K562 (cell line): Measurements from ENCODE around the gene ELK1. TPM values are rescaled to one million over a fixed set of nuclear protein-coding genes. Genes with fewer than 3 reads are reported as not detected.

Experiments
- ATF7 ChIP-seq: fragments of 450-650 bp; IDR thresholded peaks from 2 replicates; pipeline ENCODE4 v1.7.1; 2014; ENCODE audit warnings: mild to moderate bottlenecking, moderate library complexity
- CXXC5 ChIP-seq: fragments of 250-450 bp; sonication (Bioruptor Pico); IDR thresholded peaks from 2 replicates; pipeline ENCODE4 v1.8.0; 2022; ENCODE audit warnings: inconsistent platforms, mild to moderate bottlenecking, moderate library complexity
- JUND ChIP-seq, 2 experiments: IDR thresholded peaks; 2 replicates in 1 of 2; 3 replicates in 1 of 2; pipeline ENCODE4 v1.6.1; 2011; ENCODE audit warnings: borderline replicate concordance in 2 of 2, low read depth in 2 of 2, low read length in 2 of 2, improper control_type of control experiment in 1 of 2, missing biosample characterization in 1 of 2, missing genetic modification characterization in 1 of 2, missing genetic modification reagents in 1 of 2
- KDM5B ChIP-seq: fragments of 200-600 bp; sonication (generic); IDR thresholded peaks from 2 replicates; pipeline ENCODE4 v1.6.1; 2012; ENCODE audit warnings: low read depth, mild to moderate bottlenecking, moderate library complexity, low read length, control low read depth, inconsistent platforms; ENCODE audit not compliant: insufficient replicate concordance
- MAFF ChIP-seq: IDR thresholded peaks from 2 replicates; pipeline ENCODE4 v1.6.1; 2012; ENCODE audit warnings: low read length, improper control_type of control experiment
- MTA2 ChIP-seq: fragments of 450-650 bp; IDR thresholded peaks from 2 replicates; pipeline ENCODE4 v1.6.1; 2016; ENCODE audit warnings: low read depth
- NCOA6 ChIP-seq: fragments of 450-650 bp; IDR thresholded peaks from 2 replicates; pipeline ENCODE4 v1.6.1; 2017; ENCODE audit warnings: mild to moderate bottlenecking
- NFE2 ChIP-seq: IDR thresholded peaks from 2 replicates; pipeline ENCODE4 v1.6.1; 2014; ENCODE audit warnings: antibody characterized with exemption, low read depth
- RBM25 ChIP-seq: fragments of 200-400 bp; formaldehyde crosslinking; IDR thresholded peaks from 2 replicates; pipeline ENCODE4 v1.6.1; 2018; ENCODE audit warnings: low read length, low read depth, moderate library complexity; ENCODE audit not compliant: severe bottlenecking
- SIX5 ChIP-seq, 2 experiments: IDR thresholded peaks; 2 replicates each; pipeline ENCODE4 v1.6.1; 2011; ENCODE audit warnings: low read length in 2 of 2, borderline replicate concordance in 1 of 2, low read depth in 1 of 2, mild to moderate bottlenecking in 1 of 2, moderate library complexity in 1 of 2; ENCODE audit not compliant: insufficient read depth in 1 of 2
- SREBF2 ChIP-seq: sonication (generic); formaldehyde crosslinking; IDR thresholded peaks from 2 replicates; pipeline ENCODE4 v1.4.0; 2020; ENCODE audit warnings: mild to moderate bottlenecking, missing genetic modification reagents
- TEAD1 ChIP-seq, 2 experiments: fragments of 450-650 bp in 1 of 2; sonication (generic) in 1 of 2; formaldehyde crosslinking; IDR thresholded peaks; 2 replicates each; pipeline versions ENCODE4 v1.4.0 to v1.8.0; 2020 to 2022; ENCODE audit warnings: mild to moderate bottlenecking in 2 of 2, missing genetic modification reagents in 1 of 2
- TRIM24 ChIP-seq, 2 experiments: fragments of 450-650 bp; IDR thresholded peaks; 2 replicates each; pipeline ENCODE4 v1.6.1; 2016
- ZNF23 ChIP-seq: fragments of 250-450 bp; sonication (Bioruptor Pico); IDR thresholded peaks from 2 replicates; pipeline ENCODE4 v1.4.0; 2020; ENCODE audit warnings: mild to moderate bottlenecking
- ZNF263 ChIP-seq: sonication (generic); formaldehyde crosslinking; IDR thresholded peaks from 2 replicates; pipeline ENCODE4 v1.8.0; 2022; ENCODE audit warnings: mild to moderate bottlenecking, missing genetic modification reagents, borderline replicate concordance
- ZNF584 ChIP-seq: fragments of 200-800 bp; sonication (Bioruptor generic); IDR thresholded peaks from 2 replicates; pipeline ENCODE4 v1.6.1; 2016; ENCODE audit warnings: low read depth, mild to moderate bottlenecking, missing genetic modification characterization, missing compliant biosample characterization
- ZNF76 ChIP-seq: fragments of 250-450 bp; sonication (Bioruptor Pico); IDR thresholded peaks from 2 replicates; pipeline ENCODE4 v1.4.0; 2020; ENCODE audit warnings: mild to moderate bottlenecking, moderate library complexity, borderline replicate concordance
- polyA plus RNA-seq, 8 experiments: library from polyadenylated mRNA; depleted of rRNA in 4 of 8; stranded (reverse) in 5 of 8; unstranded in 3 of 8; fragments of >200 nt; fragmentation: Nextera tagmentation in 2 of 8; fragmentation: Illumina TruSeq in 1 of 8; extraction: Ambion mirVana in 2 of 8; extraction: Trizol in 1 of 8; gene quantifications; 2 replicates each; pipeline versions ENCODE4 v1.2.1 to v1.2.3, GENCODE V29; 2011 to 2014; ENCODE audit warnings: inconsistent platforms in 1 of 8, missing spikeins in 1 of 8
- total RNA-seq, 7 experiments: library from RNA; depleted of rRNA in 6 of 7; stranded (reverse); fragments of >200 nt in 6 of 7; fragmentation: Illumina TruSeq in 2 of 7; extraction: Trizol in 2 of 7; gene quantifications; 2 replicates each; pipeline versions ENCODE4 v1.2.1 to v1.2.3, GENCODE V29; 2011 to 2021; ENCODE audit warnings: low replicate concordance in 1 of 7
- TF ChIP-seq, protein P1 (sequence below): fragments of 450-650 bp; formaldehyde crosslinking; IDR thresholded peaks from 2 replicates; pipeline ENCODE4 v1.4.0; 2022; ENCODE audit warnings: missing genetic modification characterization
- TF ChIP-seq, protein P2 (sequence below): sonication (generic); formaldehyde crosslinking; IDR thresholded peaks from 2 replicates; pipeline ENCODE4 v1.8.1; 2023; ENCODE audit warnings: mild to moderate bottlenecking, missing genetic modification reagents
- TF ChIP-seq, protein P3 (sequence below): fragments of 450-650 bp; IDR thresholded peaks from 2 replicates; pipeline ENCODE4 v1.6.1; 2016
- TF ChIP-seq, protein P4 (sequence below): sonication (generic); formaldehyde crosslinking; IDR thresholded peaks from 2 replicates; pipeline ENCODE4 v1.8.0; 2022; ENCODE audit warnings: mild to moderate bottlenecking, missing genetic modification reagents

Gene ELK1
- total and polyA plus RNA-seq, 9 of the 15 experiments (the other 6 are each of a cell fraction or from before 2014, with no cell fraction given): 4.4 to 74.9 (median 26.5) TPM

DNA sequence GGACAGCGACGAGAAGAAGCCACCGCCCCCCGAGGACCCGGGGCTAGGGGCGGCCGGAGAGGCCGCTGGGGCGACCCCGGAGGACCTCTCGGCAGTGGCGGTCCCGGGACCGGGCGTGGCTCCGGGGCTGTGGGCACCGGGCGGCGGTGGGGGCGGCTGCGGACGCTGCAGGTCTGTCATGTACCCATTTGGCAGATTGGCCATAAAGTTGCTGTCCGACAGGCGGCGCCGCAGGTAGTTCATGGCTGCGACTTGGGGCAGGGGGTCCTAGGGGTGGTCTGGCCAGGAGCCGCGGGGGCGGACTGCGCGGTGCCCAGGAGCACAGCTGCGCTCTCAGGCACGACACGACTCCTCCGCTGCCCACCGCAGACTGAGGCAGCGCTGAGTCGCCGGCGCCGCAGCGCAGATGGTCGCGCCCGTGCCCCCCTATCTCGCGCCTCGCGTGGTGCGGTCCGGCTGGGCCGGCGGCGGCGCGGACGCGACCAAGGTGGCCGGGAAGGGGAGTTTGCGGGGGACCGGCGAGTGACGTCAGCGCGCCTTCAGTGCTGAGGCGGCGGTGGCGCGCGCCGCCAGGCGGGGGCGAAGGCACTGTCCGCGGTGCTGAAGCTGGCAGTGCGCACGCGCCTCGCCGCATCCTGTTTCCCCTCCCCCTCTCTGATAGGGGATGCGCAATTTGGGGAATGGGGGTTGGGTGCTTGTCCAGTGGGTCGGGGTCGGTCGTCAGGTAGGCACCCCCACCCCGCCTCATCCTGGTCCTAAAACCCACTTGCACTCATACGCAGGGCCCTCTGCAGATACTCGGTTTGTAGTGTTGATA lies 30.7 kb downstream of the ELK1 start, which contains the start of gene SYN1 (continued):
- TF ChIP-seq ZNF584 (CRISPR knock-in tag): 0 out of 2 replicates have a peak, but pooled peaks have one; percentile 67
- TF ChIP-seq, protein P1, sequence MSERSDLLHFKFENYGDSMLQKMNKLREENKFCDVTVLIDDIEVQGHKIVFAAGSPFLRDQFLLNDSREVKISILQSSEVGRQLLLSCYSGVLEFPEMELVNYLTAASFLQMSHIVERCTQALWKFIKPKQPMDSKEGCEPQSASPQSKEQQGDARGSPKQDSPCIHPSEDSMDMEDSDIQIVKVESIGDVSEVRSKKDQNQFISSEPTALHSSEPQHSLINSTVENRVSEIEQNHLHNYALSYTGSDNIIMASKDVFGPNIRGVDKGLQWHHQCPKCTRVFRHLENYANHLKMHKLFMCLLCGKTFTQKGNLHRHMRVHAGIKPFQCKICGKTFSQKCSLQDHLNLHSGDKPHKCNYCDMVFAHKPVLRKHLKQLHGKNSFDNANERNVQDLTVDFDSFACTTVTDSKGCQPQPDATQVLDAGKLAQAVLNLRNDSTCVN: no peak
- peak; percentile 94 for TF ChIP-seq CXXC5
- TF ChIP-seq NCOA6: peak; percentile 70
- TF ChIP-seq NFE2: peak; percentile 23; the same call in 1 of the 2 replicates
- peak; percentile 37 to 59; a peak in 2 of 4 replicates for TF ChIP-seq SIX5 (IDR thresholded peaks at IDR 0.05; ENCODE audit: borderline replicate concordance in 1 of 2, insufficient read depth in 1 of 2, low read depth in 1 of 2, low read length in 2 of 2)
- TF ChIP-seq ATF7: peak; percentile 100
- peak; percentile 23; the same call in 1 of the 2 replicates for TF ChIP-seq MAFF
- TF ChIP-seq MTA2: no peak
- no peak for TF ChIP-seq ZNF76 (CRISPR knock-in tag)
- peak in 1 of 2 experiments; percentile 76; a peak in 2 of 4 replicates for TF ChIP-seq TEAD1 (CRISPR knock-in tag; IDR thresholded peaks at IDR 0.05)
- TF ChIP-seq JUND (IDR thresholded peaks at IDR 0.05; ENCODE audit: borderline replicate concordance, low read depth, low read length): peak; percentile 99
- peak; percentile 89; the same call in 1 of the 3 replicates for TF ChIP-seq JUND (tag; IDR thresholded peaks at IDR 0.05; ENCODE audit: borderline replicate concordance, low read depth, low read length)
- TF ChIP-seq SREBF2 (CRISPR knock-in tag): no peak
- no peak for TF ChIP-seq KDM5B
- TF ChIP-seq, protein P2, sequence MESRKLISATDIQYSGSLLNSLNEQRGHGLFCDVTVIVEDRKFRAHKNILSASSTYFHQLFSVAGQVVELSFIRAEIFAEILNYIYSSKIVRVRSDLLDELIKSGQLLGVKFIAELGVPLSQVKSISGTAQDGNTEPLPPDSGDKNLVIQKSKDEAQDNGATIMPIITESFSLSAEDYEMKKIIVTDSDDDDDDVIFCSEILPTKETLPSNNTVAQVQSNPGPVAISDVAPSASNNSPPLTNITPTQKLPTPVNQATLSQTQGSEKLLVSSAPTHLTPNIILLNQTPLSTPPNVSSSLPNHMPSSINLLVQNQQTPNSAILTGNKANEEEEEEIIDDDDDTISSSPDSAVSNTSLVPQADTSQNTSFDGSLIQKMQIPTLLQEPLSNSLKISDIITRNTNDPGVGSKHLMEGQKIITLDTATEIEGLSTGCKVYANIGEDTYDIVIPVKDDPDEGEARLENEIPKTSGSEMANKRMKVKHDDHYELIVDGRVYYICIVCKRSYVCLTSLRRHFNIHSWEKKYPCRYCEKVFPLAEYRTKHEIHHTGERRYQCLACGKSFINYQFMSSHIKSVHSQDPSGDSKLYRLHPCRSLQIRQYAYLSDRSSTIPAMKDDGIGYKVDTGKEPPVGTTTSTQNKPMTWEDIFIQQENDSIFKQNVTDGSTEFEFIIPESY (CRISPR knock-in tag): peak; percentile 68; the same call in 1 of the 2 replicates
- TF ChIP-seq, protein P3, sequence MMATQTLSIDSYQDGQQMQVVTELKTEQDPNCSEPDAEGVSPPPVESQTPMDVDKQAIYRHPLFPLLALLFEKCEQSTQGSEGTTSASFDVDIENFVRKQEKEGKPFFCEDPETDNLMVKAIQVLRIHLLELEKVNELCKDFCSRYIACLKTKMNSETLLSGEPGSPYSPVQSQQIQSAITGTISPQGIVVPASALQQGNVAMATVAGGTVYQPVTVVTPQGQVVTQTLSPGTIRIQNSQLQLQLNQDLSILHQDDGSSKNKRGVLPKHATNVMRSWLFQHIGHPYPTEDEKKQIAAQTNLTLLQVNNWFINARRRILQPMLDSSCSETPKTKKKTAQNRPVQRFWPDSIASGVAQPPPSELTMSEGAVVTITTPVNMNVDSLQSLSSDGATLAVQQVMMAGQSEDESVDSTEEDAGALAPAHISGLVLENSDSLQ: no peak
- TF ChIP-seq ZNF23 (CRISPR knock-in tag): no peak
- TF ChIP-seq, protein P4, sequence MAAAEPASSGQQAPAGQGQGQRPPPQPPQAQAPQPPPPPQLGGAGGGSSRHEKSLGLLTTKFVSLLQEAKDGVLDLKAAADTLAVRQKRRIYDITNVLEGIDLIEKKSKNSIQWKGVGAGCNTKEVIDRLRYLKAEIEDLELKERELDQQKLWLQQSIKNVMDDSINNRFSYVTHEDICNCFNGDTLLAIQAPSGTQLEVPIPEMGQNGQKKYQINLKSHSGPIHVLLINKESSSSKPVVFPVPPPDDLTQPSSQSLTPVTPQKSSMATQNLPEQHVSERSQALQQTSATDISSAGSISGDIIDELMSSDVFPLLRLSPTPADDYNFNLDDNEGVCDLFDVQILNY (CRISPR knock-in tag): 0 out of 2 replicates have a peak, but pooled peaks have one; percentile 74
- peak; percentile 98 for TF ChIP-seq RBM25
- TF ChIP-seq TRIM24 (IDR thresholded peaks at IDR 0.05): peak in 1 of 2 experiments; percentile 27; a peak in 1 of 4 replicates
- peak; percentile 76; the same call in 1 of the 2 replicates for TF ChIP-seq ZNF263 (CRISPR knock-in tag)
